ENCODE data around the gene SYCN. TPM values are rescaled to one million over a fixed set of nuclear protein-coding genes. Genes with fewer than 3 reads are reported as not detected.

The SYCN gene
- total RNA-seq, 6 experiments from 2014 or later = not detected

- WGBS (ENCODE audit: insufficient coverage, low coverage, low lambda C conversion rate, missing lambda C conversion rate) = 79% methylated on average over 3 of the region's 11 CpGs
- Histone ChIP-seq H3K36me3 (no peaks in the 10 kb centered on the region), H3K4me1 (peaks cover 0 to 25% (median 6%) of the 10 kb centered on the region in 4 donors), H3K9me3 (no peaks in the 10 kb centered on the region), H3K27me3 (no peaks in the 10 kb centered on the region), H3K4me3 (no peak overlapping the region), H3K27ac (peak overlapping the region in 1 of 3 donors; percentile 46)
- TF ChIP-seq CTCF (IDR thresholded peaks at IDR 0.05) (no peak), POLR2A (IDR thresholded peaks at IDR 0.05) (no peak)
- peak in 2 of 4 donors; percentile 4 to 20 for ATAC-seq
- intact Hi-C loops (cut with DNase I) = no loop called here
- no peak for DNase-seq
Measured at GRCh38 chr19:39154629-39155100, 49.4 kb downstream of the SYCN start.

- no peaks in the 10 kb centered on the region for H3K9me3 ChIP-seq
- ATAC-seq (peak; percentile 47 to 55 (median 50)), DNase-seq (no peak)
- no peak for TF ChIP-seq CTCF (IDR thresholded peaks at IDR 0.05)
- no peak for TF ChIP-seq POLR2A (IDR thresholded peaks at IDR 0.05)
- WGBS (ENCODE audit: insufficient coverage, low coverage, low lambda C conversion rate, missing lambda C conversion rate) = 44% methylated on average over 13 of the region's 13 CpGs
- no peaks in the 10 kb centered on the region for H3K27me3 ChIP-seq
- H3K4me1 ChIP-seq = peaks cover 0 to 25% (median 6%) of the 10 kb centered on the region in 4 donors
- no peak overlapping the region for H3K4me3 ChIP-seq
- intact Hi-C loops (cut with DNase I) = no loop called here
- H3K36me3 ChIP-seq = no peaks in the 10 kb centered on the region
- H3K27ac ChIP-seq = peak overlapping the region in 1 of 3 donors; percentile 46
Measured at GRCh38 chr19:39154100-39154628, 49.9 kb downstream of the SYCN start.

Other genes with a start within 250 kb of the SYCN start
- 10 to 100 TPM; 19.9 to 57.9 (median 36.7) TPM for gene FBXO17, start 228.5 kb downstream of the SYCN start, total RNA-seq
- 10 to 100 TPM in 1 of 6 experiments, 1 to 10 TPM in 5; 3.7 to 15.5 (median 7.6) TPM for gene FBXO27, start 171.7 kb downstream of the SYCN start, total RNA-seq
- not detected for gene ACP7, start 119.9 kb downstream of the SYCN start, total RNA-seq
- gene PAK4, start 78.5 kb downstream of the SYCN start, total RNA-seq = 10 to 100 TPM; 11.4 to 16.6 (median 14.7) TPM
- gene NCCRP1, start 7.3 kb downstream of the SYCN start, total RNA-seq = not detected
- not detected for gene IFNL3, start 40.7 kb upstream of the SYCN start, total RNA-seq
- not detected for gene IFNL4, start 44.6 kb upstream of the SYCN start, total RNA-seq
- not detected for gene IFNL2, start 64.1 kb upstream of the SYCN start, total RNA-seq
- not detected for gene IFNL1, start 92.1 kb upstream of the SYCN start, total RNA-seq
- under 1 TPM; 0.32 to 0.97 (median 0.61) TPM for gene LRFN1, start 116.6 kb upstream of the SYCN start, total RNA-seq
- 10 to 100 TPM in 3 of 6 experiments, 1 to 10 TPM in 3; 2.8 to 23.8 (median 12.7) TPM for gene GMFG, start 131.8 kb upstream of the SYCN start, total RNA-seq
- 10 to 100 TPM; 23.0 to 45.6 (median 31.6) TPM for gene SAMD4B, start 138.2 kb upstream of the SYCN start, total RNA-seq
- 10 to 100 TPM; 18.6 to 34.9 (median 24.8) TPM for gene PAF1, start 186.8 kb upstream of the SYCN start, total RNA-seq
- gene MED29, start 187.1 kb upstream of the SYCN start, total RNA-seq = 10 to 100 TPM; 19.4 to 38.1 (median 24.1) TPM
- 100 to 1,000 TPM in 3 of 6 experiments, 10 to 100 TPM in 3; 28.3 to 156 (median 91.7) TPM for gene ZFP36, start 202.6 kb upstream of the SYCN start, total RNA-seq
- 10 to 100 TPM in 1 of 6 experiments, 1 to 10 TPM in 5; 1.6 to 15.0 (median 6.3) TPM for gene PLEKHG2, start 208.4 kb upstream of the SYCN start, total RNA-seq
- 100 to 1,000 TPM; 448 to 643 (median 568) TPM for gene RPS16, start 231.7 kb upstream of the SYCN start, total RNA-seq
- gene SUPT5H, start 241.3 kb upstream of the SYCN start, total RNA-seq = 10 to 100 TPM; 42.3 to 60.8 (median 54.7) TPM